Muscle layer of duodenum (tissue), 2 donors: Measurements from ENCODE around the gene WDR45.

Source experiments
- H3K27ac ChIP-seq: one replicate; pipeline ENCODE4 v1.7.0; 2013; ENCODE audit warnings: mild to moderate bottlenecking, low read length
- H3K27me3 ChIP-seq: one replicate; pipeline ENCODE4 v1.7.0; 2013; ENCODE audit warnings: low read depth, mild to moderate bottlenecking, control low read depth, low read length
- H3K36me3 ChIP-seq, 2 donors: one replicate each; pipeline ENCODE4 v1.7.0; 2013; ENCODE audit warnings: low read length in 2 of 2, control low read depth in 1 of 2, mild to moderate bottlenecking in 1 of 2; ENCODE audit not compliant: insufficient read depth in 2 of 2, control insufficient read depth in 1 of 2
- H3K4me1 ChIP-seq, 2 donors: one replicate each; pipeline ENCODE4 v1.7.0; 2013; ENCODE audit warnings: low read length in 2 of 2, mild to moderate bottlenecking in 2 of 2, control low read depth in 1 of 2, moderate library complexity in 1 of 2; ENCODE audit not compliant: insufficient read depth in 2 of 2, control insufficient read depth in 1 of 2
- H3K4me3 ChIP-seq, 2 donors: one replicate each; pipeline ENCODE4 v1.7.0; 2013; ENCODE audit warnings: low read length in 2 of 2, low read depth in 1 of 2, mild to moderate bottlenecking in 1 of 2
- H3K9me3 ChIP-seq, 2 donors: one replicate each; pipeline ENCODE4 v1.7.0; 2013; ENCODE audit warnings: low read length in 2 of 2, control low read depth in 1 of 2, mild to moderate bottlenecking in 1 of 2; ENCODE audit not compliant: control insufficient read depth in 1 of 2
- donor health status: healthy.

The WDR45 gene

DNA sequence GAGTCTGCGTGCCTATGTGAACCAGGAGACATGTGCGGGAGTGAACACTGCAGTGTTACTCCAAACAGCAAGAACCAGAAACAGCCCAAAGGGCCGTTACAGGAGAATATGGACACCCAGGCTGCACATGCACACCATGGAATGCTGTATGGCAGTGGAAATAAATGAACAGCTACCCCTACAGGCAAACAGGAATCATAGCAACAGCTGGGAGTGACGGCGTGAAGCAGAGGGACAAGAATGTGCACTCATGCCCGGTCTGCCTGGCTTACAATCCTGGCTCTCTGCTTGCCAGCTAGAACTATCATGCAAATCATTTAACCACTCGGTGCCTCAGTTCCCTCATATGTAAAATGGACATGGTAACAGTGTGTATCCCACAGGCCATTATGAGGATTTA lies 27.2 kb upstream of the WDR45 start:
- H3K27me3 ChIP-seq, result no peaks in the 10 kb centered on the region

GRCh38 chrX:49106296-49106695 lies 26.6 kb upstream of the WDR45 start:
- no peaks in the 10 kb centered on the region for H3K27me3 ChIP-seq
- peaks cover 6 to 8% of the 10 kb centered on the region in 2 donors for H3K36me3 ChIP-seq
- no peak overlapping the region for H3K27ac ChIP-seq
- H3K4me1 ChIP-seq, result peaks cover 0 to 4% of the 10 kb centered on the region in 2 donors
- H3K4me3 ChIP-seq, result no peak overlapping the region
- no peaks in the 10 kb centered on the region for H3K9me3 ChIP-seq

More for the DNA sequence above, 27.2 kb upstream of the WDR45 start:
- H3K9me3 ChIP-seq, result no peaks in the 10 kb centered on the region
- H3K27ac ChIP-seq, result no peak overlapping the region
- H3K4me1 ChIP-seq, result peaks cover 0 to under 1% of the 10 kb centered on the region in 2 donors
- H3K36me3 ChIP-seq, result peaks cover 6 to 10% of the 10 kb centered on the region in 2 donors
- no peak overlapping the region for H3K4me3 ChIP-seq

DNA sequence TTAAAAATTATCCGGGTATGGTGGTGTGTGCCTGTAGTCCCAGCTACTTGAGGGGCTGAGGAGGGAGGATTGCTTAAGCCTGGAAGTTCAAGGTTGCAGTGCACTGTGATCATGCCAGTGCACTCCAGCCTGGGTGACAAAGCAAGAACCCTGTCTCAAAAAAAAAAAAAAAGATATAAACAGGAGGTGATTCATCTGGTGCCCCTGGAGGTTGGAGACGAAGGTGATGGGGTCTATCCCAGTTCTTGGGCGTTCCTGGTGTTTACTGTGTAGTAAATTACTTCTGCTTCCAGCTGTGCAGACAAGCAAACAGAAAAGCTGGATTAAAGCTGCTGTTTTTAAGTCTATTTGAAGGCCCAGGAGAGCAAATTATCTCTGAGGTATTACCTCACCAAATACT lies 23.9 kb upstream of the WDR45 start:
- Histone ChIP-seq H3K4me3 (no peak overlapping the region), H3K9me3 (no peaks in the 10 kb centered on the region), H3K27ac (no peak overlapping the region), H3K27me3 (no peaks in the 10 kb centered on the region), H3K36me3 (no peaks in the 10 kb centered on the region), H3K4me1 (peaks cover 0 to 4% of the 10 kb centered on the region in 2 donors)

DNA sequence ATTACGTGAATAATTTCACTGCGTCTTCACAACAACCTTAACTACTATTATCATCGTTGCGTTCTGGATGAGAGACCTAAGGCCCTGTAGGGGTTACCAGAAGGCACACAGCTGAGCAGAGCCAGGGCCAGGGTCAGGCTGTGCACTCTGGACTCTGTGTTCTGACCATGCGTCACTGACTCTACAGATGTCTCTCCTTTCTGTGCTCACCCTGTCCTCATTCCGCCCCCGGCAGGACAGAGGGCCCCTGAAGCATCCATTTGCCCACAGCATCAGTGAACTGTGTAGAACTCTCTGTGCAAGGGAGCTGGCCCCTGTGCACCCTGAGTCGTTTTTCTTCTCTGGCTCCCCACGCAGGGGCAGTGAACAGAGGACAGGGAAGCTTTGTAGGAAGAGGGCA lies 22.5 kb upstream of the WDR45 start:
- Histone ChIP-seq H3K27me3 (no peaks in the 10 kb centered on the region), H3K9me3 (no peaks in the 10 kb centered on the region), H3K36me3 (no peaks in the 10 kb centered on the region), H3K4me1 (peaks cover 0 to 4% of the 10 kb centered on the region in 2 donors), H3K4me3 (no peak overlapping the region), H3K27ac (no peak overlapping the region)

GRCh38 chrX:49101629-49101984 lies 21.9 kb upstream of the WDR45 start:
- Histone ChIP-seq H3K9me3 (no peaks in the 10 kb centered on the region), H3K27ac (no peak overlapping the region), H3K4me1 (peaks cover 0 to 4% of the 10 kb centered on the region in 2 donors), H3K36me3 (no peaks in the 10 kb centered on the region), H3K27me3 (no peaks in the 10 kb centered on the region), H3K4me3 (peak overlapping the region; percentile 57 to 64)

GRCh38 chrX:49100704-49101628 lies 21.3 kb upstream of the WDR45 start:
- peak overlapping the region; percentile 51 for H3K27ac ChIP-seq
- H3K4me1 ChIP-seq, result peaks cover 0 to 4% of the 10 kb centered on the region in 2 donors
- no peaks in the 10 kb centered on the region for H3K27me3 ChIP-seq

DNA sequence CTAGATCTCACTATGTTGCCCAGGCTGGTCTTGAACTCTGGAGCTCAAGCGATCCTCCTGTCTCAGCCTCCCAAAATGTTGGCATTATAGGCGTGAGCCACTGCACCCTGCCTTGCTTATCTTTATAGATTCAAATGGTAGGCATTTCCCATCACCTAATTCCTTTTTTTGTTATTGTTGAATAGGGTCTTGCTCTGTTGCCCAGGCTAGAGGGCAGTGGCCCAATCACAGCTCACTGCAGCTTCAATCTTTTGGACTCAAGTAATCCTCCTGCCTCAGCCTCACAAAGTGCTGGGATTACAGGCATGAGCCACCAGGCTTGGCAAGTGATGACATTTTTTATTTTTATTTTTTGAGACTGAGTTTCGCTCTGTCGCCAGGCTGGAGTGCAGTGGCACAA lies 16.7 kb upstream of the WDR45 start:
- H3K36me3 ChIP-seq, result no peaks in the 10 kb centered on the region
- H3K9me3 ChIP-seq, result no peaks in the 10 kb centered on the region
- no peak overlapping the region for H3K27ac ChIP-seq
- no peaks in the 10 kb centered on the region for H3K27me3 ChIP-seq
- H3K4me1 ChIP-seq, result peaks cover 0 to under 1% of the 10 kb centered on the region in 2 donors
- H3K4me3 ChIP-seq, result no peak overlapping the region

More at GRCh38 chrX:49100704-49101628, 21.3 kb upstream of the WDR45 start:
- Histone ChIP-seq H3K9me3 (no peaks in the 10 kb centered on the region), H3K4me3 (peak overlapping the region; percentile 57 to 64), H3K36me3 (no peaks in the 10 kb centered on the region)

DNA sequence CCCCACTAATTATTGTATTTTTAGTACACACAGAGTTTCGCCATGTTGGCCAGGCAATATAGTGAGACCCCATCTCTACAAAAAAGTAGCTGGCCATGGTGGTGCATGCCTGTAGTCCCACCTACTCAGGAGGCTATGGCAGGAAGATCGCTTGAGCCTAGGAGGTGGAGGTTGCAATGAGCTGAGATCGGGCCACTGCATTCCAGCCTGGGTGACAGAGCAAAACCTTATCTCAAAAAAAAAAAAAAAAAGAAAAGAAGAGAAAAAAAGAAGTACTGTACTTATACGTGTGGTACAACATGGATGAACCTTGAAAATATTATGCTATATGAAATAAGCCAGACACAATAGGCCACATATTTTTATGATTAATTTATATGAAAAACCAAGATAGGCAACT lies 9.9 kb upstream of the WDR45 start:
- no peaks in the 10 kb centered on the region for H3K36me3 ChIP-seq
- no peaks in the 10 kb centered on the region for H3K4me1 ChIP-seq
- H3K27ac ChIP-seq, result no peak overlapping the region
- no peaks in the 10 kb centered on the region for H3K9me3 ChIP-seq
- no peak overlapping the region for H3K4me3 ChIP-seq
- H3K27me3 ChIP-seq, result no peaks in the 10 kb centered on the region

- Histone ChIP-seq H3K27me3 (no peaks in the 10 kb centered on the region), H3K27ac (no peak overlapping the region), H3K9me3 (no peaks in the 10 kb centered on the region), H3K4me3 (no peak overlapping the region), H3K36me3 (peaks cover 0 to 5% of the 10 kb centered on the region in 2 donors), H3K4me1 (peaks cover 0 to 10% of the 10 kb centered on the region in 2 donors)
Measured at GRCh38 chrX:49082271-49082871, 2.7 kb upstream of the WDR45 start.

DNA sequence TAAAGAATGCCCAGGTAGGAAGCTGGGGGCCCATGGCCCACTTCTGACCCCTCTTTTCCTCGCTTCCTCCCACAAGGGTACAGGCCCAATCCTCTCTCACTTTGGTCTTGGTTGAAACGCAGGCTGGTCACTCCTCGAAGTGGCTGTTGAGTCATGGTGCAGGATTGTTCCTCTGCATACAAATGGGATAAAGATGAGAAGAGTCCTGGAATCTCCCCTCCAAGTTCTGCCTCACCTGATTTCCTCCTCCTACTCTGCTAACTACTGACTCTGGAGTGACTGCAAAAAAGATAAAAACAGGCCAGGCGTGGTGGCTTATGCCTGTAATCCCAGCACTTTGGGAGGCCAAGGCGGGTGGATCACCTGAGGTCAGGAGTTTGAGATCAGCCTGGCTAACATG lies 1.7 kb downstream of the WDR45 start:
- no peak overlapping the region for H3K27ac ChIP-seq
- peaks cover 0 to 12% of the 10 kb centered on the region in 2 donors for H3K4me1 ChIP-seq
- no peaks in the 10 kb centered on the region for H3K9me3 ChIP-seq
- no peaks in the 10 kb centered on the region for H3K27me3 ChIP-seq
- peaks cover 5 to 23% of the 10 kb centered on the region in 2 donors for H3K36me3 ChIP-seq
- no peak overlapping the region for H3K4me3 ChIP-seq

GRCh38 chrX:49075347-49075746 lies 4.3 kb downstream of the WDR45 start:
- Histone ChIP-seq H3K4me3 (no peak overlapping the region), H3K27me3 (no peaks in the 10 kb centered on the region), H3K36me3 (peaks cover 5 to 23% of the 10 kb centered on the region in 2 donors), H3K4me1 (peaks cover 0 to 18% of the 10 kb centered on the region in 2 donors), H3K27ac (no peak overlapping the region), H3K9me3 (no peaks in the 10 kb centered on the region)
